T-helper 1 cell (primary cell): ENCODE measurements around the gene SV2B.

Experiments
- DNase-seq, 5 donors: peaks; one replicate each; pipeline ENCODE4 v3.0.0-alpha.2; 2012 to 2020

The SV2B gene

DNA sequence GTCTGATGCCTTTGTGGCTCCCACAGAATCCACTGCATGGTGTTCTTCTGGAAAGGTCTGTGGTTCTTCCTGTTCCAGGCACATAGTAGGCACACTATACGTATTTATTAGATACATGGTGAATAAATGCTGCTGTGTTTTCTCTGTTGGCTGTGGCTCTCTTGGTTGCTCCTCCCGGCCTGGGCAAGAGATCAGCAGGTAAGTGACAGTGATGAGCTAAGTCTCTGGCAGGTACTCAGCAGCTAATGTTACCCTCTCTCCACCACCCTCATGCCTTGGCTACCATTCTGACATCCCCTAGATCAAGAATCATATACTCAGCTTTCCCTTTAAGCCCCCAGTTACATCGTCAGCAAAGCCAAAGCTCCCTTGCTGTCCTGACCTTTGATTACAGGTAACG is 8.4 kb downstream of the SV2B start:
- no peak for DNase-seq

DNA sequence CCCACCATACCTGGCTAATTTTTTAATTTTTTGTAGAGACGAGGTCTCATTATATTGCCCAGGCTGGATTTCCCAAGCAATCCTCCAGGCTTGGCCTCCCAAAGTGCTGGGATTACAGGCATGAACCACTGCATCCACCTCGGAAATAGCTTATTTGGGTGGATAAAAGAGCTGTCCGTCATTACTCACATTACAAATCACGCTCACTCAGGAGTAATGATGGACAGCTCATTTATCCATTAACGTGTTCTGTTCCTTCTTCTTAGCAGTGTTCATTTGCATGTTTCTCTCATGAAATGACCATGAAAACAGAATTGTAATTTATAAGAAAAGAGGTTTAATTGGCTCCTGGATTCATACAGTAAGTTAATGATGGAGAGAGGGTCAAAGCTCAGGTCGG is 9.8 kb downstream of the SV2B start:
- no peak for DNase-seq

DNA sequence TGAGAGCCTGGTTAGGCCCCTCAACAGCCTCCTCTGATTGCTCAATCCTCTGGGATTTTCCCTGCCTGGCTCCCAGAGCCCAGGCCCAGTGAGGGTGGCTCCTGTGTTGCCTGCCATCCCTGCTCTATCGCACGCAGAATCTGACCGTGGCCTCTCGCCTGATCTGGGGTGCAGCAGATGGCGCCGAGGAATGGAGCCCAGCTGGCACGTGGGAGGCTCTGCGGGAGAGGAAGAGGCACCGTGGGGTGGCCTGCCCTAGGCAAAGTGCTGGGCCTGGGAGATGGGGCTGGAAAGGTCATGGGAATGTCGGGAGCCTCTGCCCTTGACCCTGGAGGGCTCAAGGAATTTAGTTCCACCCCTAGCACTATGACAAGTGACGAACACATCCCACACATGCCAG is 10.3 kb downstream of the SV2B start:
- DNase-seq: no peak

DNA sequence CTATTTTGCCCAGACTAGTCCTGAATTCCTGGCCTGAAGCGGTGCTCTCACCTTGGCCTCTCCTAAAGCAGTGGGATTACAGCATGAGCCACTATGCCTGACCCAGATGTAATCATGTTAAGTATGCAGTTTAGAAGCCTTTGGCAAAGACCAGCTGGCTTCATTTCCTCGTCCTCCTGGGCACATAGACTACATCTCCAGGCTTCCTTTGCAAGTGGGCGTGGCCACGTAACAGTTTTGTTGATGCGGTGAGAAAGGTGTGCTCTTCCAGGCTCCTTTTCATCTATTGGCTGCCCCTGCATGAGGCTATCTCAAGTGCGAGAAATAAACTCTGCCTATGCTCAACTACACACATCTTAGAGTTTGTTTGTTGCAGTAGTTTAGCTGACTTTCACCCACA is 13.0 kb downstream of the SV2B start:
- DNase-seq: no peak

DNA sequence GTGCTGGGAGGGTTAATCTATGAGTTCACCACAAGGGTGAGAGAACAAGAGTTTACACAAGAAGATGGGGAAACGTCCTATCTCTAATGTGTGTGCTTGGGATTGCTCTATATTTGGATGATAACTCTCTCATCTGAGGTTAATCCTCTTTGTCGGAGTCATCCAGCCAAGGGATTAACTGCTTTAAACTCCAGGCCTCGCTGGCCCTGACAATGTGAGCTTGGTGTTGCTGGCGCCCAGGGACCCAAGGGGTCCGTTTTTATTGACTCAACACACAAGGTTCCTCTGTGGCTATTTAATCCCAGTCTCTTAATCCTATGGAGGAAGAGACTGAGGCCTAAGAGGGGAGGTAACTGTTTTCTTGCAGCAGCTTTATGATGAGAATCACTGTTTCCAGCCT is 14.2 kb downstream of the SV2B start:
- DNase-seq: no peak

DNA sequence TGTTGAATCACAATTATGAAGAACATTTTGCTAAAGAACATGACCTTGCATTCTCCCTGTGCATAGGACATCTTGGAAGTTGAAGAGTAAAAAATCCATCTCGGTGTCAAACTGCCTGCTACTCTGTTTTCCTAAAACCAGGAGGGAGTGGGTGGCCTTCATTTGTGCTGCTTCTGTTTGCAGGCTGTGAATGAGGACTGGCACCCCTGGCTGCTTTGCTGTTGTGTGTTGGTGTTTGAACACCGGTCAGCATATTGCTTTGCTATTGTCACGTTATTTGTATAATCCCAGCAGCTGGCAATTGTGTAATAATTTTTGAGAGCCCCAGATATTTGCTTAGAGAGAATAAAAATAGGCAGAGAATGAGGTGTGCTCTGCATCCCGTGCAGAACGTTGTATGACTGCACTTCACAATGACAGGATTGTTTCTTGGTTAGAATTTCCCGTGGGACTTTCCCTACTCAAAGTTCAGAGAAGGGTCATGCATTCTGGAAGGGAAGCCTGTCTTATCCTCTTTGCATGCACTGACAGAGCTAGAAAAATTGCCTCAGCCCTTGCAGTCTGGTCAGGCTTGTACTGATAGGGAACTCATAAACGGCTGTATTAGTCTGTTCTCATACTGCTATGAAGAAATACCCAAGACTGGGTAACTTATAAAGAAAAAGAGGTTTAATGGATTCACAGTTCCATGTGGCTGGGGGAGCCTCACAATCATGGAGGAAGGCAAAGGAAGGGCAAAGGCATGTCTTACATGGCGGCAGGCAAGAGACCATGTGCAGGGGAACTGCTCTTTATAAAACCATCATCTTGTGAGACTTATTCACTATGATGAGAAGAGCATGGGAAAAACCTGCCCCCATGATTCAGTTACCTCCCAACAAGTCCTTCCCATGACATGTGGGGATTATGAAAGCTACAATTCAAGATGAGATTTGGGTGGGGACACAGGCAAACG is 16.3 kb downstream of the SV2B start:
- no peak for DNase-seq

DNA sequence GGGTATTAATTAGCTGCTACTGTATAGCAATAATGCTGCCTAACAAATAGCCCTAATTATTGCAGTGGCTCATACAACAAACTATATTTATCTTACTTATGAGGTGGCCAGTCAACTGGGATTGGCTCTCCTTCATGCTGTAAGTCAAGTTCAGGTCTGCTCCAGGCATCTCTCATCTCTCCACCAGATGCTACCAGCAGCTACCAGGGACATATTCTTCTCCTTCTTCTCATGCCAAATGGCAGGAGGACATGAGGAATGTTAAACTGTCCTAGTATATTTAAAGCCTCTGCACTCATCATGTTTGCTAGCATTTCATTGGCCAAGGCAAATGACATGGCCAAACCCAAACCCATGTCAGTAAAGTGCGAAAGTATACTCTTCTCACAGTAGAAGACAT is 17.3 kb downstream of the SV2B start:
- no peak for DNase-seq

DNA sequence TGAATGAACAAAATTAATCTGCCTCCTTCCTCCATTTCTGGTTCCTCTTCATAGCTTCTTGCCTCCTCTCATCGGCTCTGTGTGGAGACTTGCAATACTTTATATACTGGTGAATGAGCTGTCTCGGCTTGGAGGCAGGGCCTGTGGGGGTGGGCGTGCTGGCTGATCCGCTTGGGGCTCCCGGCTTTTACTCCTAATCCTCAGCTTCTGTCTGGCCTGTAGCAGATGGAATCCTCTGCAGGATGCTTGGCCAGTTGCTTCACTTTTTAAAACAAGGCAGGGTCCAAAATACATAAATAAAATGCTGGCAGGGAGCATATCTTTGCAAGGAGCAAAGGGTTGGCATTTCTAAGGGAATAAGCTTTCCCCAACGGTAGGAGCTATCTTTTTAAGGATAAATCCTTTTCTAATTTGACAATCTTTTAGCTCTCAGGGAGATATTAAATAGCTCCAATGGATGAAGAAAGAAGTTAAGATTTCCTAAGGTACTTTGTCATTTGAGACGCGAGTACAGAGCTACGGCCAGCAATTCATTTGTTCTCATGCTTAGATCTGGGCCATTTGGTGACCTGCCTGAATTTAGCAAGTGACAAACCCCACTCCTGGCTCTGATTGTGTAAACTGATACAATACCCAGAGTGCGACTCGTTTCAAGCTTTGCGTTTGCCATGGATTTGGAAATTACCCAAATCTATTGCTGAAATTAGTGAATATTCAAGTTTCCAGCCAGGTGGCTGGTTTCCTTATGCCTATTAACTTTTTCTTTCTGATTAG is 18.9 kb downstream of the SV2B start:
- DNase-seq: no peak

DNA sequence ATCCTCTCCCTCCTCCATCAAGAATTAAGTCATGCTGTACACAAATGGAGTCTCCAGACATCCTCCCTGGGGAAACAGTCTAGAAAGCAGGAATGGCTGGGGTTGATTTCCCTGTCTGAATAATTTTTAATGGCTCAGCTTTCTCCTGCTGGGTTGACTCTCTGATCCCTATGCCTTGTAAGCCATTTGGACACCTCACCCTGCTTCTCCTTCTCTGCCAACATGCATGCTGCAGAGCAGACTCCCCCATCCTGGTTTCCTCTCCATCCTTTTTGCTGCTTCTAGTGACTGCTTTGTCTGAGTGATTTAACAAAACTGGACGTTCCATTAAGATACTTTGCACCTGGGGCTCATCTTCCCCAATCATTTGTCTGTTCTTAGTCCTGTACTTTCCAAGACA is 22.2 kb downstream of the SV2B start:
- no peak for DNase-seq

DNA sequence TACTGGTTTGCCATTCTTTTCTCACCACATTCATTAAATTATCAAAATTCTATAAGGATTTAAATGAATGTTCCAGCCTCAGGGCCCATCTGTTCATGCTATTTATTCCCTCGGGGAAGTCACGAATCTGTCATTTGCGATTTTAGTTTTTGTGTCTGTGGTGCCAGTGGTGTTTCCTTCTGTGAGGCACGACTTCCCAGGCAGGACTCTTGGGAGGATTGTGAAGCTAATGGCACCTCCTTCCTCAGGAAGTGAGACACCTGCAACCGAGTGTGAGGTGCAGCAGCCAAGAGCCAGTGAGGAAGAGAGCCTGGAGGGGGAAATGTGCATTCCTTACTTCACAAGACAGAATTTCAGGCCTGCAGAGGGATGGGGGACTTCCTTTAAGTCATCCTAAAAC is 24.1 kb downstream of the SV2B start:
- DNase-seq: no peak

DNA sequence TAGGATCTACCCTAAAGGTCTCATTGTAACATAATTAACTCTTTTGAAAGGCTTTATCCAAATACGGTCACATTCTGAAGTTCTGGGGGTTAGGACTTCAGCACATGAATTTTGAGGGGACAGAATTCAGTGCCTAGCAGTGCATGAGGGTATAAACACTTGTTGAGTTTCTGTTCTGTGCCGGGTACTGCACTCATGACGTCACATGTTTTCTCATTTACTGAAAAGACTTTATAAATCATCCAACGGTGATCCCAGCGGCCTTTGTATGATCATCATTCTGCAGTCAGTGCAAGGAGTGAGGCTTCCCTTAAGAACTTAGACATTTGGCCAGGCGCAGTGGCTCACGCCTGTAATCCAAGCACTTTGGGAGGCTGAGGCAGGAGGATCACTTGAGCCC is 25.1 kb downstream of the SV2B start:
- DNase-seq: no peak

DNA sequence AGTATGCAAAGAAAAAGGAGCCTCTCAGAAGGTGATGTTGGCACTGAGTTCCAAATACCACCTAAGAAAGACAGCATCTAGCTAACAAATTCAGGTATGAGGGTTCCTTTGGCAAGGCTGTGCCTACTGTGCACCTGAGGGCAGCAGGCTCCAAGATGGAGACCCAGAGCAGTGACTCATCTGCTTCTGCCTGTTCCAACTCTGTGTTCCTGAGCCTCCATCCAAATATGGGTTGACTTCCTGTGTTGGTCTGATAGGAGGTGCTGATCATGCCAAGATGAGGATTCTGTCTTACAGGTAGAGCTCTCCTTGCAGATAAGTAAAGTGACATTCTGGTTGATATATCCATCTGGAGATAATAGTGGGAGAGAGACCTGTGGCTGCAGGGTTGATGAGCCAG is 26.0 kb downstream of the SV2B start:
- DNase-seq: no peak

DNA sequence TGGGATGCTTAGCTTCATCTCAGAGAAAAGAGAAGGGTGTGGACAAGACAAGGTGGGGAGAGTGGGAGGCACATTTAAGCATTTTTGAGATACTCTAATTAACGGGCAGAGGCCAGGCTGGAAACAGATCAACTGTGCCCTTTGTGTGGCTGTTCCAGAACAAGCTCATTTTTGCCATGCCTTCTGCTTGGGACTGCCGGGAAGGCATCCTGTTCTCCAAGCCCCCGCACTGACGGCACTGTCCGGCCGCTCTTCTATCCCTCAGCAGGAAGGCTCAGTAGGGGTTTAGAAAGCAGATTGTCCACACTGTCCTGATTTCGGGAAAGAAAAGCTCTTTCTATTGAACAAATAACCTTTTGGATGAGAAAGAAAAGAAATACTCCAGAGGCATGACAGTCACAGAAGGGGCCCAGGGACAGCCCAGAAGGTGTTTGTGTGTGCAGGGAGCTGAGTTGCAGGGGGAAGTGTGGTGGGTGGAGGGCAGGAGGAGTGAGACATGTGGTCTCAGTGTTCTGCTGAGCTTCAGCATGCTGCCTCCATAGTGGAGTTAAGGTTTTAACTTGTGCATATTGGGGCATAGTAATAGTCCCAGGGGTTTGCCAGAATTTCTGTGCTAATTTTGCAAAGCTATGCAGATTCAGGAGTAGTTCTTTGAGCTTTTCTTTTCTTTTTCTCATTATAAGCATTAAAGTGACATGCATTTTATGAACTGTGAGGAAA is 27.3 kb downstream of the SV2B start:
- no peak for DNase-seq

DNA sequence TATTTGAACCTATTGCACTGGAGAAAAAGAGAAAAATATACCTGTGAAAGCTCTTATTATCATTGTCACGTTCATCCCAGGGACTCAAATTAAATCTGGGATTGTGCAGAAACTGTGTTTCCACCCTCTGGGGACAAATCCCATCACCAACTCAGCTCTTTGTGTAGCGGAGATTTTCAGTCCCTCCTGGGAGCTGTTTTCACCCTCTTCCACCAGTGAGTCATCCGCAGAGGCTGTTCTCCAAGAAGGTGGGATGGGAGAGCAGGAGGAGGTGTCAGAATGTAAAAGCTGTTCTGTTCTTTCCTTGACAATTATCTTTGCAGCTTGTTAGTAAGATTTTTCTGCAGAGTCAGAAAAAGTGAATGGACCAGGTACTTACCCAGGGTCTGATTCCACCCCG is 28.0 kb downstream of the SV2B start:
- DNase-seq: no peak

DNA sequence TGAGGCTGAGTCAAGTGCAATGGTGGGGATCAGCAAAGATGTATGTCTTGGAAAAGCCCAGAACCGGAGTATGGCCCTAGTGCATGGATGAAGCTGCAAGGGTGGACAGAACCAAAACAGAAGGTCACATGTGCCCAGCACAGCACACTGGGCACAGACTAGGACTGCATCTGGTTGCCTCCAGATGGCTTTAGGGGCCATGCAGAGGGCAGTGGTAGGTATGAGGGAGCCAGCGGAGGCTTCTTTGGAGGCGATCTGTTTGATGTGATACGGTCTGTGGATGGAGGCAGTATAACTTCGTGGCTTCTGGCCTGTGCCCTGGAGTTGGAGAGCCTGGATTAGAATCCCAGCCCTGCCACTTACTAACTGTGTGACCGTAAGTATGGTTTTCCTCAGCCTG is 29.4 kb downstream of the SV2B start:
- DNase-seq: no peak

DNA sequence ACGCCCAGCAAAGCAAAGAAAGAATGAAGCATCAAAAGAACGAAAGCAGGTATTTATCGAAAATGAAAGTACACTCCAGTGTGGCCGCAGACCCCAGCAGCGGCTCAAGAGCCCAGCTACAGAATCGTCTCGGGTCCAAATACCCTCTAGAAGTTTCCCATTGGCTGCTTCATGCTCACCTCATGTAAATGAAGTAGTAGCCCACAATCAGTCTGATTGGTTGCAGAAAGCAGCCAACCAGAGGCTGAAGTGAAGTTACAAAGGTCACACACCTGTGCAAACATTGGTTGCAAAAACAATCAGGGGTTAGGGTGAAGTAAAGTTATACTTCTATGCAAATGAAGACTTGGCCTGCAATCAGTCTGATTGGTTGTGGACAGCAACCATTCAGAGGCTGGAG is 32.0 kb downstream of the SV2B start:
- no peak for DNase-seq

DNA sequence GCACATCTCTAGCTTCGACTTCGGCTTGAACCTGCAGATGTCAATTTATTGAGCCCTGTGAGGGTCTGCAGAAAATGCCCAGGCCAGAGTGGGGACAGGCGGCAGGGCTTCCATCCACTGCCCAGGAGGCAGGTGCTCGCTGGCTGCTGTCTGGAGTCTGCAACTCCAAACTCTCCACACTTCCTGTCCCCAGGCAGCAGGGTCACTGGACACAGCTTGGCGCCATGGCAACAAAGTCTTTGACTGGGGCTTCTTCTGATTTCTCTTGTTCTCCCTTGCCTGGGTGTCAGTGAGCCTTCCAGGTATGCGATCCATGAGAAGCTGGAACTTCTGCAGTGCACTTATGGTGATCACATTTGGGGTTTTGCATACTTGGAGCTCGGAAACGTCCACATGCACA is 33.5 kb downstream of the SV2B start:
- DNase-seq: no peak

DNA sequence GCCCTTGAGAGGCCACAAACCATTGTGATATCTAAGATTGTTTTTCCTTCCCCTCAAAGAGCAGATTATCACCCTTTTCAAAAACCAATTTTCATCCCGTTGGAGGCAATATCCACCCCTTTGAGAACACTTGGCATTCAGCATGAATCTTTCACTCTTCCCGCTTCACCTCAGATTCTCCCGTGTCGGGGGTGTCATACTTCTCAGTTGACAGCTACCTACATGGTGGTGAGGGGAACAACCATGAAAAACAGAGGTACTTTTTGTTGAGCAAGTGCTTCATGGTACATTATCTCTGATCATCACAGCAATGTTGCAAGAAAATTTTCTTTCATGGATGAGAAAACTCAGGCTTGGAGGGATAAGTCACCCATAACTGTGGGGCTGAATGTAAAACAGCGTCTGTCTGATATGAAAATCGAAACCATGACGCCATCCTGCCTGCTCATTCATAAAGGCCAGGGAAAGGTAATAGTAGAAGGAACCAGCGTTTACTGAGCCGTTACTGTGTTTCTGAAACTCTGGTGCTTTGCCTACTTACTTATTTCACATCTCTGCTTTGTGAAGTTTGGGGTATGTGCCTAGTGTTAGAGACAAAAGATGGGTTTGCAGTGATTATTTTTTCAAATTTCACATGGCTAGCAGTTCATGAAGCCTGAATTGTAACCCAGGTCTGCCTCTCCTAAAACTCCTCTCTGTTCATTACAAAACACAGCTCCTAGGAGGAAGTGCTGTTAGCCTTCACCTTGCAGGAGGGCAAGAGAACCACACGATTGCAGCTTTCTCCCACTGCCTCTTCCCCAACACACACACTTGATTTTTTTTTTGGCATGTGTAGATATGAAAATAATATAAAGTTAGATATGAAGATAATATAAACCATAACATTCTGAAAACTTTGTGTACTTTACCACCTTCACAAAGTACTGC is 35.4 kb downstream of the SV2B start:
- DNase-seq: no peak

DNA sequence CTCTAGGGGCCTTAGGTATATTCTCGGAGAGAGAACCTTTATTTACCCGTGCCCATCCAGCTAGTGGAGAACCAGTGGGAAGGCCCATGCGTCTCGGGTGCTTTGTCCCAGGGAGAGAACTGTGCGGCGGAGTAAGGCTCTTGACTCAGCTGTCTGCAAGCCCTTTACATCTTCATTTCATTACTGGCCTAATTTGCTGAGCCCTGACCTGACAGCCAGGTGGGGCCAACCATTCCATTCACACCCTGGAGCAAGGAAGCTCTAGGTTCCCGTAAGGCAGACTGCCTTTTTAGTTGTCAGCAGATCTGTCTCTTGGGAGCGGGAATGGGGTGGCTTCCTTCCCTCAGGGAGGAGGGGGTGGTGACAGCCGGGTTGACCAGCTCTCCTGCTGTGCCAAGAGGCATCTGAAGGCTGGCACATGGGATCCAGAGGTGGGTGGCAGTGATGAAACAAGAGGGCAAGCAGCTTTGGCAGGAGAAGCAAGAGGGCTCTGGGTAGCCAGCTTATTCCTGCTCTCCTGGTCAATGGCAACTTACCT is 36.4 kb downstream of the SV2B start:
- no peak for DNase-seq

DNA sequence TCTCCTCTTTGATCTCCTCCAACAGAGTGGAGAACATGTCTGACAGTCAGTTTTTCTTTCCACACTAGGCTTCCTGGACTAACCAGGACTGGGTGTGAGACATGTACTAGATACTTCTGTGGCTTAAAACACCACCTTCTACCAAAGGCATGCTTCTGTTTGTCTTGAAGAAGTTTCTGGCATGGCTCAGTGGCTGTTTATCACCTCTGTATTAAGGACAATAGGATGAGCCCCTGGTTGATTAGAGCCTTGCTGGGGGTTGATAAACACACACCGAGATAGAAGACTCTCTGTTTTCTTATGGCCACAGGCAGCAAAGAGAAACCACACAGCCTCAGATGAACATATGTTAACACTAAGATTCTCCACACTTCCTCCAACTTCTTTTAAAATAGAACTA is 40.5 kb downstream of the SV2B start:
- no peak for DNase-seq

DNA sequence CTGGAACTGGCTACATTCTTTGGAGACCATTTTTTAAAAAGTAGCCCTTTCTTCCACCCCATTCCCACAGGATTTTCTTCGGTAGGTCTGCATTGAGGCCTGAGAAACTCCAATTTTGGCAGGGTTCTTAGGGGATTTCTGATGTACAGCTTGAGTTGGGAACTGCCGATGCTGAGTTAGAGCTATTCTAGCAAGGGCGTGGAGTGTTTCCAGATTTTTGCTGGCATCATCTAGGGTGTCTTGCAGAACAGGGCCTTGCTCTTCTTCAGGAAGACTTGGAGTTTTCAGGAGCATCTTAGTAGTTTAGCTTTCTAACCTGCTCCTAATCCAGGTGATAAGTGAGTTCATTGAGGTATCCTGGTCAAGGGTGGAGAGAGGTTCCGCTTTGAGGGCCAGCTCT is 41.0 kb downstream of the SV2B start:
- no peak for DNase-seq

DNA sequence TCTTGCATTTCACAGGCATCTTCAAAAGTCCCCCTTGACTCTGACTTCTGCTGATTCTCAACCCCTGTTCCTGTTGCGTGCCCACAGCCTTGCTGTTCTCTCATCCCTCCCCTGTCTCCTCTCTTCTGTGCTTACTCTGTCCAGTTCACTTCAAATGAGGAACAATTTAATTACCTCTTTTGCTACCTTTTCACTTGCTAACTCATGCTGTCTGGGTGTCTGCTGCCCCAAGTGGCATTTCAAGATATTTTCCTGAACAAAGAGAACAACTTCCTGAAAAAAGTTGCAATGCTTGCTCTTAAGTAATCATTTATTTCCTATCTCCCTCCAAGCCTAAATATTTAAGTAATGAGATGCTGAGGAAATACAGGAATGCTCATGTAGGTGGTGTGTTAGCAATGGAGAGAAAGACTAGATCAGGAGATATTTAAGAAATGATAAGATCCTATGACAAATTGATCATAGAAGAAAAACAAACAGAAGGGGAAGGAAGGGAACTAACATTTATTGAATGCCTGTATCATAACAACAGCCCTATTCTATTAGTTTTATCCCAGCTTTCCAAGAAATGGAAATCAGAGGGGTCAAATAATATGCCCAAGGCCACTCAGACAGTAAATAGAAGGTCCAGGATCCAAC is 42.2 kb downstream of the SV2B start:
- no peak for DNase-seq
